GM12872 (cell line): Measurements from ENCODE around the gene ANAPC5.

Experiments used
- TF ChIP-seq, protein P1 (sequence below): IDR thresholded peaks from 3 replicates; pipeline ENCODE4 v1.5.1; 2011; ENCODE audit warnings: low read depth, mild to moderate bottlenecking, low read length, moderate library complexity; ENCODE audit not compliant: insufficient read depth

ANAPC5 gene

DNA sequence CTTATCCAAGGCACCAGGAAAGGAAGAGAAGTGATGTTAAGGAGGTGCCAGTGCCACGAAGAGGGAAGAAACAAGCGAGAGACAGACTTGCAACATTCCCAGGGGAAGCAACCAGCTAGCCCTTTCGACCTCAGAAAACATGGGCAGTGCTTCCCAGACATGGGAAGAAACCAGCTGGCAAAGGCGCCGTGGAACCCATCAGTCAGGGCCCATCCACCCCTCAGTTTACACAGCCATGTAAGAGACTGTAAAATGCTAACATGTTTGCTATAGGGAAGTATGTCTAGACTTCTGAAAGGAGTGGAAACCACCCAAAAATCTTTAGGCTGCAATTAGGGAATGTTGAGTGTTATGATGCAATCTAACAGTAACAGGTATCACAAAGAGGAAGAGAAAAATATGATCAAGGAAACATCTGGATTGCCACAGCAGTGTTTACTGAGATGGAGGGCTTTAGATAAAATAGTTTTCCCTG lies 26.3 kb downstream of the ANAPC5 start:
- TF ChIP-seq, protein P1, sequence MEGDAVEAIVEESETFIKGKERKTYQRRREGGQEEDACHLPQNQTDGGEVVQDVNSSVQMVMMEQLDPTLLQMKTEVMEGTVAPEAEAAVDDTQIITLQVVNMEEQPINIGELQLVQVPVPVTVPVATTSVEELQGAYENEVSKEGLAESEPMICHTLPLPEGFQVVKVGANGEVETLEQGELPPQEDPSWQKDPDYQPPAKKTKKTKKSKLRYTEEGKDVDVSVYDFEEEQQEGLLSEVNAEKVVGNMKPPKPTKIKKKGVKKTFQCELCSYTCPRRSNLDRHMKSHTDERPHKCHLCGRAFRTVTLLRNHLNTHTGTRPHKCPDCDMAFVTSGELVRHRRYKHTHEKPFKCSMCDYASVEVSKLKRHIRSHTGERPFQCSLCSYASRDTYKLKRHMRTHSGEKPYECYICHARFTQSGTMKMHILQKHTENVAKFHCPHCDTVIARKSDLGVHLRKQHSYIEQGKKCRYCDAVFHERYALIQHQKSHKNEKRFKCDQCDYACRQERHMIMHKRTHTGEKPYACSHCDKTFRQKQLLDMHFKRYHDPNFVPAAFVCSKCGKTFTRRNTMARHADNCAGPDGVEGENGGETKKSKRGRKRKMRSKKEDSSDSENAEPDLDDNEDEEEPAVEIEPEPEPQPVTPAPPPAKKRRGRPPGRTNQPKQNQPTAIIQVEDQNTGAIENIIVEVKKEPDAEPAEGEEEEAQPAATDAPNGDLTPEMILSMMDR: no peak

DNA sequence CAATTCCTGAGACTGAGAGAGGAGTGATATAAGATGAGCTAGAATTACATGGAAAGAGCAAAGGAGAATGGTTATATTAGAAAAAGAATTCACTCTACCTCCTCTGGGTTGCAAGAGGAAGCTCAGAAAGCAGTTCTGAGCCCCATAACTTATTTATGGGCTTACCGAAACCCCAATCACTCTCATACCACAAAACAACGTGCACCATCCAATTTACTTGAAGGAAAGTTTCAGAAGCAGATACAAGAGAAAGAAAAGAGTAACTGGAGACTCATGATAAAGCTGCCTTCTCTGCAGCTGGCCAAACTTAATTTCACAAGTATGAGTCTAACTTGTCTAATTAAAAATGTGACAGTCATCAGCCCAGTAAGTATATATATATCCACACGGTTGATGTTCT lies 28.3 kb downstream of the ANAPC5 start:
- TF ChIP-seq, protein P1: no peak

GRCh38 chr12:121318121-121318520 lies 34.1 kb downstream of the ANAPC5 start:
- TF ChIP-seq, protein P1: no peak

DNA sequence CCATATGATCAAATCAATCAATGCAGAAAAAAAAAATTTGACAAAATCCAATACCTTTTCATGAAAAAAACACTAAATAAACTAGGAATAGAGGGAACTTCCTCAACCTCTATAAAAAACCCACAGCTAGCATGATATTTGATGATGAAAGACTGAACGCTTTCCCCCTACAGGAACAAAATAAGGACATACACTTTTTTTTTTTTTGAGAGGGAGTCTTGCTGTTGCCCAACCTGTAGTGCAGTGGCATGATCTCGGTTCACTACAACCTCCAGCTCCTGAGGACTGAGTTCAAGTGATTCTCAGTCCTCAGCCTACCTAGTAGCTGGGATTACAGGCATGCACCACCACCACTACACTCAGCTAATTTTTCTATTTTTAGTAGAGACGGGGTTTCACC lies 37.8 kb downstream of the ANAPC5 start:
- TF ChIP-seq, protein P1: no peak

DNA sequence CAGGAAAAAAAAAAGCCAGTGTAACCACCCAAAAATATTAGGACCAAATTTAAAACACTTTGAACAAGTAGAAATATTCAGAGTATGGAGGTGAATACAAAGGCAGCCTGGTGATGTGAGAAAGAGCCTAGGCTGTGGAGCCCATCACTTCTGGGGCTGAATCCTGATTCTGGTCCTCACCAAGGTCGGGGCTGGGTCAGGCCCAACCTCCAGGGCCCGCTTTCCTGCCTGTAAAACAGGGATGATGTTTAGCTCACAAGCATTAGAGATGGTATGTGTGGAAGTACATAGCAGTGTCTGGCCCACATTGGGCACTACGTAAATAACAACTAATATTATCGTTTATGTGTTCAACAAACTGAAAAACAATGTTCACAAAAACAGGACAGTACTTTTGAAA lies 47.9 kb downstream of the ANAPC5 start:
- TF ChIP-seq, protein P1: no peak

DNA sequence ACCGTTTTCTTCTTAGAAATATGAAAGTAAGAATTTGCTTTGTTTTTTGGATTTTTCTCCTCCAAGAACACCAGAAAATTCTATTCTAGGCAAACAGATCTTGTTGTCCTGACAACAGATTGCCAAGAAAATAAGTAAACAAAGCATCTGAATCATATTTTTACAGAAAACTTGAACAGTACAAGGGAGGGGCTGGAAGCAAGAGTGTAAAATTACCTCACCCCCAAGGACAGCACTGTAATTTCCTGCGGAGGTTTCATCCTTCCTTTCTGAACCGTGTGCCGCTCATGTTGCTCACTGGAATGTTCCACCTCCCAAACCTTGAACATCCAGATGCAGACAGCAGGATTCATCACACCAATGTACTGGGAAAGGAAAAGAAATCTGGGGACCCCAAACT lies 50.3 kb downstream of the ANAPC5 start:
- TF ChIP-seq, protein P1: no peak

- TF ChIP-seq, protein P1: no peak
These were observed 52.0 kb downstream of the ANAPC5 start for GRCh38 chr12:121300083-121300819.
